ENCODE data around the gene TMEM154.

The TMEM154 gene

GRCh38 chr4:152587127-152587526, 92.7 kb downstream of the TMEM154 start:
- in situ Hi-C loops (cut with MboI; ENCODE audit: low sequenced_read_pairs, unreplicated experiment): no loop called here
- no peak for DNase-seq (ENCODE audit: low spot score)
- TF ChIP-seq, protein P1, sequence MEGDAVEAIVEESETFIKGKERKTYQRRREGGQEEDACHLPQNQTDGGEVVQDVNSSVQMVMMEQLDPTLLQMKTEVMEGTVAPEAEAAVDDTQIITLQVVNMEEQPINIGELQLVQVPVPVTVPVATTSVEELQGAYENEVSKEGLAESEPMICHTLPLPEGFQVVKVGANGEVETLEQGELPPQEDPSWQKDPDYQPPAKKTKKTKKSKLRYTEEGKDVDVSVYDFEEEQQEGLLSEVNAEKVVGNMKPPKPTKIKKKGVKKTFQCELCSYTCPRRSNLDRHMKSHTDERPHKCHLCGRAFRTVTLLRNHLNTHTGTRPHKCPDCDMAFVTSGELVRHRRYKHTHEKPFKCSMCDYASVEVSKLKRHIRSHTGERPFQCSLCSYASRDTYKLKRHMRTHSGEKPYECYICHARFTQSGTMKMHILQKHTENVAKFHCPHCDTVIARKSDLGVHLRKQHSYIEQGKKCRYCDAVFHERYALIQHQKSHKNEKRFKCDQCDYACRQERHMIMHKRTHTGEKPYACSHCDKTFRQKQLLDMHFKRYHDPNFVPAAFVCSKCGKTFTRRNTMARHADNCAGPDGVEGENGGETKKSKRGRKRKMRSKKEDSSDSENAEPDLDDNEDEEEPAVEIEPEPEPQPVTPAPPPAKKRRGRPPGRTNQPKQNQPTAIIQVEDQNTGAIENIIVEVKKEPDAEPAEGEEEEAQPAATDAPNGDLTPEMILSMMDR (IDR thresholded peaks at IDR 0.05; ENCODE audit: borderline replicate concordance, control extremely low read depth, extremely low read depth, insufficient read depth, missing control alignments): no peak

DNA sequence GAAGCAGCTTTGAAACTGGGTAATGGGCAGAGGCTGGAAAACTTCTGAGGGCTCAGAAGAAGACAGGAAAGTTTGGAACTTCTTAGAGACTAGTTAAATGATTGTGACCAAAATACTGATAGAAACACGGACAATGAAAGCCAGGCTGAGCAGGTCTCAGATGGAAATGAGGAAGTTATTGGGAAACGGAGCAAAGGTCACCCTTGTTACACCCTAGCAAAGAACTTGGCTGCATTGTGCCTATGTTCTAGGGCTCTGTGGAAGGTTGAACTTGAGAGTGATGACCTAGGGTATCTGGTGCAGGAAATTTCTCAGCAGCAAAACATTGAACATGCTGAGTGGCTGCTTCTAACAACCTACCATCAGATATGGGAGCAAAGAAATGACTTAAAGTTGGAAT, 93.1 kb downstream of the TMEM154 start:
- no peak for DNase-seq (ENCODE audit: low spot score)
- in situ Hi-C loops (cut with MboI; ENCODE audit: low sequenced_read_pairs, unreplicated experiment): no loop called here
- TF ChIP-seq, protein P1 (IDR thresholded peaks at IDR 0.05; ENCODE audit: borderline replicate concordance, control extremely low read depth, extremely low read depth, insufficient read depth, missing control alignments): no peak

DNA sequence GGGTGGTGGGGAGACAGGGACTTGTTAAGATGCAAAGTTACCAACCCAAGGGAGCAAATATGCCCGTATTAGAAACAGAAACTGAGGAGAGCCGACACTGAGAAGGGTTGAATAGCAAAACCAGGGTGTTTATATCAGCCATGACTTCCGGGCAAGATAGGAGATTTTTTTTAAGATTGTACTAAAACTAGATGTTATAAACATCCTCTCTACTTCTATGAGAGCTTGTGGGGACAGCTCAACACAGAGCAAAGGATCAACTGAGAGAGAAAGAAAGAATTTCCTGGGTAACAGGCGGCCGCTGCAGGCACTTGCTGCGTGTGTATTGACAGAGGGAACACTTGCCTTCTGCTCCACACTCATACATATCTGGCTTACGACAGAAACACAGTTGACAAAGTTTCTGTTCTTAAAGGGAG, 94.8 kb downstream of the TMEM154 start:
- TF ChIP-seq, protein P1 (IDR thresholded peaks at IDR 0.05; ENCODE audit: borderline replicate concordance, control extremely low read depth, extremely low read depth, insufficient read depth, missing control alignments): no peak
- DNase-seq (ENCODE audit: low spot score): peak; percentile 40
- in situ Hi-C loops (cut with MboI; ENCODE audit: low sequenced_read_pairs, unreplicated experiment): no loop called here

- TF ChIP-seq, protein P1 (IDR thresholded peaks at IDR 0.05; ENCODE audit: borderline replicate concordance, control extremely low read depth, extremely low read depth, insufficient read depth, missing control alignments): no peak
- in situ Hi-C loops (cut with MboI; ENCODE audit: low sequenced_read_pairs, unreplicated experiment): no loop called here
- DNase-seq (ENCODE audit: low spot score): no peak
Observed at GRCh38 chr4:152581536-152582160, 98.1 kb downstream of the TMEM154 start.

GRCh38 chr4:152579916-152580315, 99.9 kb downstream of the TMEM154 start:
- in situ Hi-C loops (cut with MboI; ENCODE audit: low sequenced_read_pairs, unreplicated experiment): no loop called here
- TF ChIP-seq, protein P1 (IDR thresholded peaks at IDR 0.05; ENCODE audit: borderline replicate concordance, control extremely low read depth, extremely low read depth, insufficient read depth, missing control alignments): no peak
- no peak for DNase-seq (ENCODE audit: low spot score)

- TF ChIP-seq, protein P1 (IDR thresholded peaks at IDR 0.05; ENCODE audit: borderline replicate concordance, control extremely low read depth, extremely low read depth, insufficient read depth, missing control alignments): no peak
- no peak for DNase-seq (ENCODE audit: low spot score)
- in situ Hi-C loops (cut with MboI; ENCODE audit: low sequenced_read_pairs, unreplicated experiment): no loop called here
Observed at GRCh38 chr4:152579107-152579764, 100.6 kb downstream of the TMEM154 start.

All from GM13976 (cell line).